K562 (cell line): ENCODE measurements around the gene CBX2.
A peak's percentile ranks its signal among the peaks of the same experiment; 100 is the strongest.

Source experiments
- BRF2 ChIP-seq: IDR thresholded peaks from 3 replicates; pipeline ENCODE4 v1.6.1; 2011; ENCODE audit warnings: borderline replicate concordance, mild to moderate bottlenecking; ENCODE audit not compliant: insufficient read length, insufficient read depth
- GATAD2B ChIP-seq: fragments of 450-650 bp; IDR thresholded peaks from 2 replicates; pipeline ENCODE4 v1.6.1; 2017; ENCODE audit warnings: mild to moderate bottlenecking, borderline replicate concordance
- HDGF ChIP-seq: fragments of 450-650 bp; IDR thresholded peaks from 2 replicates; pipeline ENCODE4 v1.6.1; 2016
- KLF1 ChIP-seq: fragments of 450-650 bp; IDR thresholded peaks from 2 replicates; pipeline ENCODE4 v1.6.1; 2016; ENCODE audit warnings: missing genetic modification characterization, missing compliant biosample characterization
- MAZ ChIP-seq, 2 experiments: fragments of 450-650 bp in 1 of 2; sonication (generic) in 1 of 2; formaldehyde crosslinking; IDR thresholded peaks in 1 of 2; conservative IDR thresholded peaks in 1 of 2; 2 replicates each; pipeline versions ENCODE4 v1.4.0 to v1.5.0; 2020; ENCODE audit warnings: mild to moderate bottlenecking in 1 of 2, missing genetic modification reagents in 1 of 2
- RHOXF2B ChIP-seq: fragments of 250-450 bp; sonication (Bioruptor Pico); conservative IDR thresholded peaks from 2 replicates; pipeline ENCODE4 v1.5.1; 2021
- ZBTB7A ChIP-seq: IDR thresholded peaks from 2 replicates; pipeline ENCODE4 v1.6.1; 2011; ENCODE audit warnings: low read depth, mild to moderate bottlenecking, low read length, moderate library complexity, borderline replicate concordance; ENCODE audit not compliant: control insufficient read depth
- ZFP36 ChIP-seq: fragments of 150-350 bp; IDR thresholded peaks from 2 replicates; pipeline ENCODE4 v1.6.1; 2018; ENCODE audit warnings: low read length, low read depth; ENCODE audit not compliant: partially characterized antibody

- peak; percentile 84 for TF ChIP-seq ZBTB7A
- no peak for TF ChIP-seq HDGF
- peak in 1 of 2 experiments; percentile 20; a peak in 1 of 4 replicates for TF ChIP-seq MAZ (CRISPR knock-in tag; conservative IDR thresholded peaks at IDR 0.05 in 1 of 2, IDR thresholded peaks at IDR 0.05 in 1 of 2)
- TF ChIP-seq ZFP36, result no peak
- TF ChIP-seq RHOXF2B, result no peak
- no peak for TF ChIP-seq BRF2
- TF ChIP-seq KLF1 (tag), result no peak
- no peak for TF ChIP-seq GATAD2B
Measured at GRCh38 chr17:79836972-79837887, 59.3 kb downstream of the CBX2 start.
